Measurements from ENCODE around the gene PAPPA. TPM values are rescaled to one million over a fixed set of nuclear protein-coding genes. Genes with fewer than 3 reads are reported as not detected.

The PAPPA gene
- total RNA-seq, 1 experiment from 2014 or later: 0.17 TPM

DNA sequence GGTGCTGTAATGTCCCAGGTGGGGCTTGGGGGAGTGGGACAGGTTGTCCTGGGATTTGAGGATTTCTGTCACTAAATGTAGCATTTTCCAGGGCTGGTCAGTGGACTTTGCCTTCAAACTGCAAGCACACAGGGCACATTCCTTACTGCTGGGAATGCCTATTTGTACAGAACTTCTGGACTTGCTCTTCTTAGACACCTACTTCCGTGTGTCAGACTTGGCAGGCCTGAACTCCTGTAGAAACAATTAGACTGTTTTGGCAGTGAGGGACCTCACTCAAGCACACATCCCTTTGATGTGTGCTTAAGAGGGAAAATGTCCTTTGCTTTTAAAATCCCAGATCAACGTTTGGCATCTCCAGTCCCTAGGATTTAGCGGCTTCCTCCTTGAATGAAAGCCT is 192.2 kb downstream of the PAPPA start:
- no peak for TF ChIP-seq CTCF (conservative IDR thresholded peaks at IDR 0.05)
- no peak overlapping the region for H3K4ac ChIP-seq (ENCODE audit: low read depth, low read length)
- no peak overlapping the region for H3K56ac ChIP-seq (ENCODE audit: insufficient read length, low read depth, low read length)
- H4K8ac ChIP-seq (replicated peaks; ENCODE audit: insufficient read length, low read depth, low read length): no peak overlapping the region
- H3K9me3 Mint-ChIP-seq: no peaks in the 10 kb centered on the region; a peak in 1 of 5 replicates
- H3K79me1 ChIP-seq (ENCODE audit: insufficient read depth, low read depth, low read length, poor library complexity, severe bottlenecking): no peaks in the 10 kb centered on the region
- no peak for DNase-seq
- H3K14ac ChIP-seq (ENCODE audit: insufficient read depth, low read length): no peak overlapping the region
- WGBS (ENCODE audit: extremely low coverage, insufficient read length, low lambda C conversion rate): no CpG with 5 or more reads among the region's 3 CpGs
- no peaks in the 10 kb centered on the region for H3K79me2 ChIP-seq (ENCODE audit: insufficient read depth, low read length)
- H2AK5ac ChIP-seq (ENCODE audit: insufficient read length, low read length): no peak overlapping the region
- H3K27me3 ChIP-seq (ENCODE audit: insufficient read depth, low read length): peaks cover 3% of the 10 kb centered on the region; the same call in 1 of the 2 replicates
- H2AFZ ChIP-seq (ENCODE audit: low read length): no peak overlapping the region
- no peak overlapping the region for H2BK5ac ChIP-seq (ENCODE audit: insufficient read length, low read length)
- H3K23me2 ChIP-seq (ENCODE audit: insufficient read length, low read depth, low read length, poor library complexity, severe bottlenecking): no peaks in the 10 kb centered on the region
- no peak overlapping the region for H3K27ac Mint-ChIP-seq
- H3K27ac ChIP-seq (ENCODE audit: insufficient read length, low read depth, low read length): no peak overlapping the region
- H3K18ac ChIP-seq (ENCODE audit: insufficient read length, low read depth, low read length): no peak overlapping the region
- H2BK120ac ChIP-seq (ENCODE audit: low read depth, low read length, poor library complexity, severe bottlenecking): no peak overlapping the region
- no peak overlapping the region for H3K23ac ChIP-seq (ENCODE audit: insufficient read length, low read depth, low read length)
- no peak overlapping the region for H4K91ac ChIP-seq (ENCODE audit: insufficient read length, low read depth, low read length)
- H4K5ac ChIP-seq (ENCODE audit: insufficient read length, low read depth, low read length): no peak overlapping the region
- H3K9ac ChIP-seq (ENCODE audit: extremely low read depth, insufficient read length, low read length): no peak overlapping the region
- no peaks in the 10 kb centered on the region for H3K36me3 Mint-ChIP-seq (ENCODE audit: insufficient read depth in 1 of 3, low read depth in 3 of 3)
- no peaks in the 10 kb centered on the region for H4K20me1 ChIP-seq (ENCODE audit: control insufficient read depth, insufficient read depth, insufficient read length)
- H3K4me1 ChIP-seq (ENCODE audit: insufficient read depth, low read length): peaks cover 3% of the 10 kb centered on the region; the same call in 1 of the 2 replicates
- no peak overlapping the region for H2BK15ac ChIP-seq (ENCODE audit: low read depth, low read length)
- no peak overlapping the region for H3K4me3 Mint-ChIP-seq
- no peak overlapping the region for H3K4me2 ChIP-seq (ENCODE audit: insufficient read depth, insufficient read length, low read length)
- H3K27me3 Mint-ChIP-seq (ENCODE audit: low read depth): peaks cover 49% of the 10 kb centered on the region
- H3T11ph ChIP-seq (ENCODE audit: low read length): no peak overlapping the region
- H2BK20ac ChIP-seq (ENCODE audit: low read depth, low read length, poor library complexity, severe bottlenecking): no peak overlapping the region
- H2BK12ac ChIP-seq (ENCODE audit: insufficient read length, low read depth, low read length): no peak overlapping the region
- H3K4me1 Mint-ChIP-seq: peaks cover 11 to 20% of the 10 kb centered on the region in 2 experiments
- no peaks in the 10 kb centered on the region for H3K9me3 ChIP-seq (ENCODE audit: control insufficient read depth, low read depth, low read length)

Measured in H9 (cell line).